Superior temporal gyrus (tissue), 1 donor: ENCODE data around the gene SENP5.
"Not testable (repeated sequence)": the region's sequence is repeated elsewhere in the genome, so short reads cannot be mapped to it uniquely, and the experiment has no call there.

ENCODE experiments used
- DNase-seq: peaks from one replicate; pipeline ENCODE4 v3.0.0-alpha.2; 2016; ENCODE audit errors: extremely low spot score

The SENP5 gene

GRCh38 chr3:196942915-196943277 lies 75.2 kb downstream of the SENP5 start:
- DNase-seq: no peak

- DNase-seq: not testable (repeated sequence)
Measured at GRCh38 chr3:196944037-196944790, 76.5 kb downstream of the SENP5 start.

- DNase-seq: no peak
Measured at GRCh38 chr3:196947136-196947859, 79.6 kb downstream of the SENP5 start.

- no peak for DNase-seq
Measured at GRCh38 chr3:196947860-196948441, 80.2 kb downstream of the SENP5 start.

GRCh38 chr3:196948442-196949284 lies 80.9 kb downstream of the SENP5 start:
- no peak for DNase-seq

- no peak for DNase-seq
Measured at GRCh38 chr3:196949285-196949619, 81.5 kb downstream of the SENP5 start.

- no peak for DNase-seq
Measured at GRCh38 chr3:196949750-196950149, 82.0 kb downstream of the SENP5 start.

- no peak for DNase-seq
Measured at GRCh38 chr3:196951371-196951770, 83.7 kb downstream of the SENP5 start.

- DNase-seq: no peak
Measured at GRCh38 chr3:196954832-196955231, 87.1 kb downstream of the SENP5 start.

GRCh38 chr3:196962108-196962929 lies 94.6 kb downstream of the SENP5 start:
- no peak for DNase-seq

- DNase-seq: no peak
Measured at GRCh38 chr3:196962930-196963630, 95.4 kb downstream of the SENP5 start.

- no peak for DNase-seq
Measured at GRCh38 chr3:196963631-196963953, 95.9 kb downstream of the SENP5 start.

- no peak for DNase-seq
Measured at GRCh38 chr3:196965112-196965803, 97.5 kb downstream of the SENP5 start.

- no peak for DNase-seq
Measured at GRCh38 chr3:196965804-196966173, 98.1 kb downstream of the SENP5 start.

GRCh38 chr3:196966526-196967401 lies 99.0 kb downstream of the SENP5 start:
- no peak for DNase-seq

GRCh38 chr3:196967412-196968232 lies 99.9 kb downstream of the SENP5 start:
- DNase-seq: no peak

GRCh38 chr3:196968233-196969133 lies 100.8 kb downstream of the SENP5 start, which contains the start of gene PIGZ:
TSS of gene PIGZ (minus strand) at chr3:196968833. CDS start at chr3:196952031, 16,802 bp downstream.
- no peak for DNase-seq
